HS-27A (cell line): Measurements from ENCODE around the gene RPL37A.
A peak's percentile ranks its signal among the peaks of the same experiment; 100 is the strongest.

Experiments used
- DNase-seq: peaks from one replicate; pipeline ENCODE4 v3.0.0-alpha.2; 2012; ENCODE audit warnings: low read depth, missing footprints

The RPL37A gene

DNA sequence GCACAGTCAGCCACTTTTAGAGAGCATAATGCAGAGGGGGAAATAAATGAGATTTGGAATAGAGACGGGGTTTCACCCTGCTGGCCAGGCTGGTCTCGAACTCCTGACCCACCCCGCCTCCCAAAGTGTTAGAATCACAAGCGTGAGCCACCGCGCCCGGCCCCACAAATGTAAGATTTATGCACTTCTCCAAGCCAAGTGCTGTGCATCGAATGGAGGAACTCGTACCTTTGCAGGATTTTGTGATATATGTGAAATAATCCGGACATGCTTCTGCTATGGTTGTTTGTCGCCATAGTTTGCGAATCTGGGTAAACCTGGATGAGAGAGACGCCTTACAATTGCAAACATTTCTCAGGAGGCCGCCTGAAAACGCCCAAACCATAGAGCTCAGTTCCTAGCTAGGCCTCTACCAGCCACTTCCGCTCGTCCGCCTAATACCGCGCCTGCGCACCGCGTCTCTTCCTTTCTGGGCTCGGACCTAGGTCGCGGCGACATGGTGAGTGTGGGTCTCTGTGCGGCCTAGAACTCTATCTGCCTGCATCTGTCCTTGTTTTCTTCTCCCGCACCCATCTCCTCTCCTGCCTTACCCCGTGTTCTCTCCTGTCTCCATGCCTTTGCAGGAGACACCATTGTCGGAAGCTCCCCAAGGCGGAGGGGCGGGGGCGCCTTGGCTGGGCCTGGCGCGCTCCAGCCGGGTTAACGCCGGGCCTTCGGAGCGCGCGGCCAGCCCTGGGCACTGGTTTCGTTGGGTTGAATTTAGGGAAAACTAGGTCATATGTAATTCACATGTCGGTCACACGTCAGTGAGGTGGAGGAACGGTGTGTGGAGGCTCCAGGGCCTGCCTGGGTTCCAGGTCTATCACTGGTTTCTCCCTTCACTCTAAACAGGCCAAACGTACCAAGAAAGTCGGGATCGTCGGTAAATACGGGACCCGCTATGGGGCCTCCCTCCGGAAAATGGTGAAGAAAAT lies at the start of gene RPL37A:
Gene RPL37A, plus strand, starts transcription at position 466 of the 974 bp plus-strand sequence. Its CDS starts 31 bp downstream, at position 497.
- DNase-seq, result peak; percentile 80

DNA sequence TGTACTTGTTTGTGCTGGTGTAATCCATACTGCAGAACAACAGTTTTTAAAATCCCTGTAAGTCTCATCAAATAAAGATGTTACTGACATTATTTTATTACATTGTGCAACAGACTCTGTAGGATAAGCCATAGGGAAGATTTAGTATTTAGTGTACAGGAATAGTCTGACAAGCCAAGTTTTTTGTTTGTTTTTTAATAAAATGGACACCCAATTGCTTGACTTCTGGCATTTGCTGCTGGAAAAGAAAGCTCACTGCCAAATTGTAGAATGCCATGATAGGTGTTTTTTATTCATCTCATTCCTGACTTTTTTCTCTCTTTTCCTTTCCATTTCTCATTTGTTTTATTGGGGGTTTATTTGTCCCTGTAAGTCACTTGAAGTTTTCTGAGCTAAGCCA lies 48.3 kb upstream of the RPL37A start:
- DNase-seq, result no peak

DNA sequence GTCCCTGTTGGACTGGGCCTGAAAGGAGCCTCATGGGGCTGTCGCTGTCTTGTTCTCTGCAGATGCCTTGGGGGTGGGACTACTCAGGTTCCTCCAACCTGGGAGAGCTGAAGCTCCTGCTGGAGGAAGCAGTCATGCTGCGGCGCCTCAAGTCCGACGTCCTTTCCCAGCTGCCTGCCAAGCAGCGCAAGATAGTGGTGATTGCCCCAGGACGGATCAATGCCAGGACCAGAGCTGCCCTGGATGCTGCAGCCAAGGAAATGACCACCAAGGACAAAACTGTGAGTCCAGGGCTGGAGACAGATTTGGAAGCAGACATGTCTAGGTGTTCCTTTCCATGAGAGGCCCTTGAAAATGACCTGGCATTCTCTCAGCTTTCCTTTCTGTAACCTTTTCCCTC lies 47.9 kb upstream of the RPL37A start:
- DNase-seq, result no peak

DNA sequence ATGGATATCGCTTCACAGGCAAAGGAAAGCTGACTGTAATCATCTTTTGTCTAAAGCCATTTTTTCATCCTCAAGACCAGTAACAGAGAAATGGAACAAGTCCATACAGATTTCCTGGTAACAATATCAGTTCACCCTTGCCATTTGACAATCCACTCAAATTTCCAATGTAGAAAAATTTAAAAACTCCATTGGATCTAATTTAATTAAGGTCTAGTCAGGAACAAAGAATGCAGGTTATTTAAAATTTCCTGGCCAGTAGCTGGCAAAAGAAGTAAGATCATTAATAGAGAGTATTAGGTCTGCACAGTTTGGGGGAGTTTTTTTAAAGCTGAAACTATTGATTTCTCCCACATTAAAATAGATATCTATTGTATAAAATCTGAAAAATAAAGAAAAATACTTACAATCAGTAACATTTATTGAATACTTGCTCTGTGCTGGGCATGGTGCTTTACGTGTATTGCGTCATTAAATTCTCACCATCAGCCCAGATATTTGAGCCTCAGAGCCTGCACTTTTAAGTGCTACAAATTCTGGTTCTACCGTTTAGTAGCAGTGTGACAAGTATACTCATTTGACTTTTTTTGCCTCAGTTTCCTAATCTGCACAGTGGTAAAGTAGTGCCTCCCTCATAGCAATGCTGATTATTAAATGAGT lies 44.6 kb upstream of the RPL37A start:
- DNase-seq, result no peak

DNA sequence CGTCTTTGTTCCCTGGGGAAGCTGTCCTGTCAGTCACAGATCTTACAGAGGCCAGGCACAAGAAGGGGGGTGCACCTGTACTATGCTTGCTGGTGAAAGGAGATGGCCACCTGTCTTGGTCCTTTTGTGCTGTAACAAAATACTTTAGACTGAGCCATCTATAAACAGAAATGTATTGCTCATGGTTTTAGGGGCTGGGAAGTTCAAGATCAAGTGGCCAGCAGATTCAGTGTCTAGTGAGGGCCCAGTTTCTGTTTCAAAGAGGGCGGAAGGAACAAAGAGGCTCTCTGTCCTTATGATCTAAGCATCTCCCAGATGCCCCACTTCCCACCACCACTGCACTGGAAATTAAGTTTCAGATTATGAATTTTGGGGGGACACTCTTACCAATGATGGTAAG lies 35.5 kb upstream of the RPL37A start:
- no peak for DNase-seq

DNA sequence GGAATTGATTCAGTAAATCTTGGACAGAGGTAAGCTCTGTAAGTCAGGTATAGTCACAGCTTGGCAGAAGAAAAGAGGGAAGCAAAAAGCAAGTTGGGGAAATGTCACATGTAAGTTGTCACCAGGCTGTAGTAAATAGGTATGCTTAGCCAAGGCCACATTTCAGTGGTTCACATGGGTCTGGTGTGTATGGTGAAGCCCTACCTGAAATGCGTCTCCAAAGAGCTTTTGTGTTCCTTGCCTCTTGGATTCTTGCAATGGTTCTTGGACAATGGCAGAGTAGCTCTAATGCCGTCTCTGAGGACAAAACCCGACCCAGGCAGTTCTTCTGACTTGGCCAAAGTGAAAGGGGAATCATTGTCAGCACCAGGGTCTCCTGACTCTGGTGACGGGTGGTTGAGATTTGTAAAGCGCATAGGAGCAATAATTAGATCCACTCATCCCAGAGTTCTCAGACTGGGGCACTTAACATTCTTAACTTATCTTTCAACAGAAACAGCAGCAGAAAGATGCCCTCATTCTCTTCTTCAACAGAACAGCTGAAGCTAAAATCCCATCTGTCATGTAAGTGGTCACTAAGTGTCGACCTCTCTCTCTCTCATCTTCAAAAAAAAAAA lies 34.4 kb upstream of the RPL37A start:
- DNase-seq, result no peak

DNA sequence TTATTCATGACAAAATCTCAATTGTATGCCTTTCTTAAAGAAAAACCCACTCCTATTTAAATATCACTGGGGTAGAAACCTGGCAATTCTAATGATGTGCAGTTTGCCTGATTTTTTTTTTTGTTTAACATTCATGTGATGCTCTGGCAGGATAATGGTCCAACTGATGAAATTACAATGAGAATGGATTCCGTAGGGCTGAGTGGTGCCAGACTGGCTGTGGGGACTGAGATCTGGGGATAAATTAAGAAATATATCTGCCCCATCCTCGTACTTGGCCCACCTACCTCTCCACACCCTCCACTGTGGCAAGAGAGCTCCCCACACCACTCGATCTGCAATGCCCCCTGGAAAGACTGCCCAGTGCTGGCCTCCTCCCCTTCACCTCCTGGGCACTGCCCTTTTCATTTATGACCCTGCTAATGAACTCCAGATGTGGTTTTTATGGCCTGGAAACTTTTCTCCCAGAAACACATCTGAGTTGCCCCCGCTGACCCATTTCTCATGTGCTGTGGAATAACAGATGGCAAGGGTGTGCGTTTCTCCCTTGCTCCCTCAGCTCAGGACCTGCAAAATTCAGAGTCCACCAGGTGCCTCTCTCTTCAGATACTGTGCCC lies 33.0 kb upstream of the RPL37A start:
- no peak for DNase-seq

DNA sequence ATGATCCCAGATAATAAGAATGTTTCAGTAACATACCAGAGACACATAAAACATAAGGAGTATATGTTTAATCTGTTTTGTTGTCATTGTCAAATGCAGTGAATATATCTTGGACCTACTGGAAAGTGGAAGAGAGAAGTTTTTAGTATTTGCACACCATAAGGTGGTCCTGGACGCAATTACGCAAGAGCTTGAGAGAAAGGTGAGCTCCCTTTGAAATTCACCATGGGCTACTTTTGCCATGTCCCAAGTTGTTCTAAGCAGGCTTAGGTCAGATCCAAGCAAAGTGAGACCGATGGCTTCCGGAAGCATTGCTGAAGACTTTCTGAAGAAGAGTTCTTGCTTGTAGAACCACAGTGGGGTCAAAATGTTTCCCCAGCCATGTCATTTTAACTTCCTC lies 30.8 kb upstream of the RPL37A start:
- DNase-seq, result no peak

DNA sequence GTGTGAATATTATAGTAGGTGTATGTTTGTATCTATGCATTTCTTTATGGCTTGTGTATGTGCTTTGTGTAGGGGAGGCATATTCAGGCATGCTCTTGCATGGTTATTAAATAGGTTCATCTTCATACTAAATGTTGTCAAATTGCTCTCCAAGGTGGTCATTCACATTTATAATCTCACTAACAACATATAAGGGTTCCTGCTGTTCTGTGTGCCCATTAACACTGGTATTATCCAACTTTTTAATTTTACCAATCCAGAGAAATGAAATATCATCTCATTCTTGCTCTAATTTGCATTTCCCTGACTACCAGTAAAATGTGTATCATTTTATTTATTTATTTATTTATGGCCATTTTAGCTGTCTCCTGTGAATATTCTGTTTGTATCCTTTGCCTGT lies 29.0 kb upstream of the RPL37A start:
- DNase-seq, result no peak

DNA sequence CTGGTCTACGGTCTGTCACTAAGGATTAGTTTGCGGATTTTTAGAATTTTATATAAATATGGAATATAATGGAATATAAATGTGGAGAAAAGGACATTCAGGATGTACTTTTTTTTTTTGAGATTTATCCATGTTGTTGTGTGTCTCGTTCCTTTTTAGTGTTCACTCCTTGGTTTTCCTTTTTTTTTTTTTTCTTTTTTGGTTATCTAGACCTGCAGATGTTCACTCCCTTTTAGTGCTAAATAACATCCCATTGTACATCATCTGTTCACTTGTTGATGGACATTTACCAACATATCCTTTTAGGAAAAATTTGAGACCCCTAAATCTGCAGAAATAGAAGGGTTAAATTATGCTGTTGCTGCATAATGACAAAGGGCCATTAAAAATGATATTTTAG lies 25.5 kb upstream of the RPL37A start:
- DNase-seq, result no peak

DNA sequence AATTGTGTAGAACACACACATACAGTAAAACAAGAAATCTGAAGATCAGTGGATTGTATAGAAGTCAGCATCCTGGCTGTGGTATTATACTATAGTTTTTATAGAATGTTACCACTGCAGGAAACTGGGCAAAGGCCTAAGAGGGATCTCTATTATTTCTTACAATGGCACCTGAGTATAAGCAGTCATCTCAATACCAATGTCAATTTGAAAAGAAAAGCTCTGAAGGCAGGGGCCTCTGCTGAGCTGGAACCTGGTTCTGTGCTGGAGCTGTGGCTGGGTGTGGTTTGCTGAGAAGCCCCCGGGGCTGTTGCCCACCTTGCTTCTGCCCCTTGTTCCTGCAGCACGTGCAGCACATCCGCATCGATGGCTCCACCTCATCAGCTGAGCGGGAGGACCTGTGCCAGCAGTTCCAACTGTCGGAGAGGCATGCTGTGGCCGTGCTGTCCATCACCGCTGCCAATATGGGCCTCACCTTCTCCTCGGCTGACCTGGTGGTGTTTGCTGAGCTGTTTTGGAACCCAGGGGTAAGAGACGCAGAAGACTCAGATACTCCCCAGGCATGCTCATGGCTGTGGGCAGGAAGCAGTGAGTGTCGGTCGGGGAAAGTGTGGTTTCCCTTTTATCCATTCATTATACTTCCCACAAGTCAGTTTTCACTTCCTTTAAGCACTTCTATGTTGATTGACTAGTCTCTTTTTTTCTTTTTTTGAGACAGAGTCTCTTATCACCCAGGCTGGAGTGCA lies 23.5 kb upstream of the RPL37A start:
- DNase-seq, result no peak

DNA sequence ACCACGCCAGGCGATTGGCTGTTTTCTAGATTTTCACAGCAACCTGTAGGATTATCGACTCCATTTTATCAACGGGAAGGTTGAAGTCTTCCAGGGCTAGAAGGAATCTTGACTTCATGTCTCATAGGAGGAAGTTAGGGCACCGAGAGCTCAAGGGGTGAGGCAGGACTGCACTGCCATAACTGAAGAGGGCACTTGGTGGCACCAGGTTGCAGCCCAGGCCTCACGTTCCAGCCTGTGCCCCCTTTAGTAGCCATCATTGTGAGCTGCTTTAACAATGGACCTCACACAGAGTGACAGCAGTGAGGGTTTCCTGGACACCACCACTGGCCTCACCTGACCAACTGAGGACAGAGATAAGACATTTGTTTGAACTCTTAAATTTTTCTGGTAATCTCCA lies 22.9 kb upstream of the RPL37A start:
- DNase-seq, result no peak

DNA sequence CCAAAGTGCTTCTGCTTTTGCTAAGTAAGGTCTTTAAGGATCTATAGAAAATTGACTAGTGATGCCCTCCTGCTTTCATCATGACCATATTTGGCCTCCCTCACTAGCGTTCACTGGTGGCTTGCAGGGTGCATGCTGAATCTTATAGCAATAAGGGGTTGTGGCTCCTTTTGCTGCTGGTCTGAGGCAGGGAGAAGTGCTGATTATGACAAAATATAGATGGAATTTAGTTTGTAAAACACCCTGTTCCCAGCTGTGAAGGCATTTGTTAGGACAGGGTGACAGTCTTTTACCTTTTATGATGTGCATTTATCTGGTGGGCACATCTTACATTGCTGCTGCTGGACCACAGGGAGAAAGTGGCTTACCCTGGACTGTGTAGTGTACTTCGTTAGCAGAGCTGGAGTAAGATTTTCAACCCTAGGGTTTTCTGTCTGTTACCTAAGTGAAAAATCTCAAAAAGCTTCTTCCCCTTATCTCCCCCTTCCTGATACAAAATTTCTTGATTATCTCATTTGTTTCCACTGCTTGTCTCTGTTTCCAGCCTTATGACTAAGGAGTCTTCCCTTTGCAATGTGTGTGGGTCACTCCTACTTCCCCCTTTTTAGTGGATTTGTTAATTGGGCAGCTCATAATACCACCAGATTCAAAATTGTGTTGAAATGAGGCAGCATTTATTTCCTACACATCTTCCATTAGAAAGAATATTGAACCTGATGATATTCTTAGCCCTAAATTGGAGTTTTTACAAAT lies 21.2 kb upstream of the RPL37A start:
- DNase-seq, result no peak

DNA sequence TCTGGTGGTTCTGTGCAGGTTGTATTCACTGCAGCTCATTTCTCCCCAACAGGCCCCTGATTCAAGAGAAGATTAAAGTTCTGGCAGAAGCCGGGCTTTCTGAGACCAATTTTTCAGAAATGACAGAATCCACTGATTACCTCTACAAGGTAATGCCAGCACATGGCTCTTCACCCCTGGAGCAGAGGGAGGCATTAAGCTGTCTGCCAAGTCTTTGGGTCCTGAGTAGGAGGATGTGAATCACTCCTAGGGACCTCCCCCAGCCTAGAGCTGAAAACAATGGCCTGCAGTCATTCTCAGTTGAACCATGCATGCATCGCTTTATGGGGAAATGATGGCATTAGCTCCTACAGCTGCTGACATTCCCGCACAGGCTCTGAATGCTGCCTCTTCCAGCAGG lies 20.5 kb upstream of the RPL37A start:
- no peak for DNase-seq

DNA sequence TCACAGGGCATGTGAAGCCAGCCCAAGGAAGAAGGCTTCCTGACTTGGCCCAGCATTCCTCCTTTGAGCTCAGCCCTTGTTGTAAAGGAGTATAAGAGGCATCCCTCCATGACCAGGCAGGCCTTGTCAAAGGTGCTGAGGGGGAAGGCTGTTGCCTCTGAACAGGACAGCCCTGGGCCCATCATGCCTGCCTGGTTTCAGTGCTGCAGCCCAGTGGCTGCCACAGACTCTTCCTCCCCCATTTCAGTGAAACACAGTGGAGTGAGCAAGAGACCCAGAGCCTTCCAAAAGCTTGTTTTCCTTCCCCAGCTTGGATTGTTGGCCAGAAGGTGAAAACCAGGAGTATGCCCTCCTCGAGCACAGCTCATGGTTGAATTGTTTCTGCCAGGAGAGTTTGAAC lies 19.9 kb upstream of the RPL37A start:
- no peak for DNase-seq

DNA sequence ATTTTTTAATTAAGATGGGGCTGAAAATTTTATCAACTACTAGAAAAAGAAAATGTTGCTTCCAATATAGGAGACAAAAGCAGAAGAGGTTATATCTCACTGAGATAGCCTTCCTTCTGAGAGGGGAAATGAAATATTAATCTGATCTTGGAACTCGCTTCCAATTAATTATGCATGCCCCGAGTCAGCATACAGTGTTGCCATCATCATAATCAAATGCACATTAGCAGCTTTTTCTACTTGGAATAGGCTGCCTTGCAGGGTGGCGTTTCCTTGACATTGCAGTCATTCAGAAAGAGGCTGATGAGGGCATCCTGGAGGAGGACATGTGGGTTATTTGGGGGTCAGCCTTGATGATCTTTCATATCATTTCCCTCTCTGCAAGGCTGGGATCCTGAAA lies 18.4 kb upstream of the RPL37A start:
- no peak for DNase-seq

DNA sequence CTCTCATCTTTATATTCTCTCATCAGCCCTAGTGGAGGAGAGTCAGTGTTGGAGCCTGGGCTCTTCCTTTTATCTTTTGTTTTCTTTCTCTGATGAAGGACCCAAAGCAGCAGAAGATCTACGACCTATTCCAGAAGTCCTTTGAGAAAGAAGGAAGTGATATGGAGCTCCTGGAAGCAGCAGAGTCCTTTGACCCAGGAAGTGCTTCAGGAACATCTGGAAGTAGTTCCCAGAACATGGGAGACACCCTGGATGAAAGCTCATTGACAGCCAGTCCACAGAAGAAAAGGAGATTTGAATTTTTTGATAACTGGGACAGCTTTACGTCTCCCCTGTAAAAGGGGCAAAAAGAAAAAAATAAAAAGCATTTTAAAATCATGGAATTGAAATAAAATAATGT lies 16.0 kb upstream of the RPL37A start:
- DNase-seq, result no peak

DNA sequence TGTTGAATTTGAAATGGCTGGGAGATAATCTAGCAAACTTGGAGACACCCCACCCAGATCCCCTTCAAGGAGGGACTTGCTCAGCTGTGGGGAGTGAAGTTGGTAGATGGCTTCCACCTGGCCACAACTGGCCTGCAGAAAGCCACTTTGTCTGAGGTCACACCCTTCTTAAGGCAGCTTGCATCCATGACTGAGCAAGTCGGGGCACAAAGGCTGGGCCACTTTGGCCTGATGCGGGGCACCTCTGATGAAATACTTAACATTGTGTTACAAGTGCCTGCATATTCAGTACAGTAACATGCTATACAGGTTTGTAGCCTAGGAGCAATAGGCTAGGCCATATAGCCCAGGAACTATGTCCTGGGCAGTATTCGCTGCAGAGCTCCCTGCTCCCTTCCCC lies 13.4 kb upstream of the RPL37A start:
- no peak for DNase-seq

DNA sequence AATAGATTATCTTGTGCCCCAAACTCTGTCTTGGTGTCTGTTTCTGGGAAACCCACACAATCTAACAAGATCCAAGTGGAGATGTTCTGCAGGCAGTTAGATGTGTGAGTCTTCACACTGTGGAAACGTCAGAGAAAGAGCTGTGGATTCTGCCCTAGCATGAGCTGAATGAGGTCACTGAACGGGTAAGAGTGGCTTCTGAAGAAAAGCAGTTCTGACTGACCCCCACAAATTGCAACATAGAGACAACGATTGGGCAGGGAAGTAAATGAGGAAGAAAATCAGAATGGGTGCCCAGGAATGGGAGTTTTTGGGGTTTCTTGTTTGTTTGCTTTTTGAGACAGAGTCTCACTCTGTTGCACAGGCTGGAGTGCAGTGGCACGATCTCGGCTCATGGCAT lies 12.9 kb upstream of the RPL37A start:
- DNase-seq, result no peak

DNA sequence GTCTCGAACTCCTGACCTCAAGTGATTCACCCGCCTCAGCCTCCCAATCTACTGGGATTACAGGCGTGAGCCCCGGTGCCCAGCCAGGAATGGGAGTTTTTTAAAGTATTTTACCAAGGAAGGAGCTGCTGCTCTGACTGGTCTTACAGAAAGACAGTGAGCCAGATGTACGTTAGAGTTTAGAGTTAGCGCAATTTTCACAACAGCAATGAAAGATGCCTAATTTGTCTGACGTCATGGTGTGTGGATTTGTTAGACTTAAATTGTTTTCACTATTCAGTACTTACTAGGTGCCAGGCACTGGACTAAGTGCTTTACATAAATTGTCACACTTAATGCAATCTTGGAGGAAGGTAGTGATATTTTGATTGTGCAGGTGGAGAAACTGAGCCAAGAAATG lies 12.4 kb upstream of the RPL37A start:
- no peak for DNase-seq

DNA sequence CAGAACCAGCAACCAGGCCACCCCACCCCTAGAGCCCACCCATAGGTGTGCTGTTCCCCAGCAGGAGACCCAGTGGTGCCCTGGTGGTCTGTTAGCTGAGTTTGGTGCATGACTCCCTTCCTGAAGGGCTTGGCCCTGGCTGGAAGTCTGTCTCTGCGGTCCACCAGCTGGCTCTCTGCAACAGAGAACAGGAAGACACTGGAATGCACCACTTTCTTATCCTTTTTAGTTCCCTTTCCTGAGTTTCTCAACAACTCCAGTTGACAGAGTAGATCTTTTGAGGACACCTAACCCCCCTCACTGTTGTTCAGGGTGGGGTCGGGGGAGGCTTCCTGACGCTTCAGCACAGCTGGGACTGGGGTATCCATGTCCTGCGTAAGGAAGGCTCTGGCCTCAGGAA lies 11.9 kb upstream of the RPL37A start:
- DNase-seq, result no peak
